ENCODE results near the gene SH3YL1. TPM values are rescaled to one million over a fixed set of nuclear protein-coding genes. Genes with fewer than 3 reads are reported as not detected.

Gene SH3YL1
- total RNA-seq, 1 experiment from 2014 or later, result 26.5 TPM

GRCh38 chr2:238431-238830, 25.4 kb downstream of the SH3YL1 start:
- Histone ChIP-seq H2BK12ac (ENCODE audit: insufficient read length, low read depth, low read length) (no peak overlapping the region), H3K27me3 (ENCODE audit: insufficient read depth, low read length) (no peaks in the 10 kb centered on the region), H3T11ph (ENCODE audit: low read length) (no peak overlapping the region), H2BK20ac (ENCODE audit: low read depth, low read length, poor library complexity, severe bottlenecking) (no peak overlapping the region), H3K79me1 (ENCODE audit: insufficient read depth, low read depth, low read length, poor library complexity, severe bottlenecking) (no peaks in the 10 kb centered on the region), H3K4me2 (ENCODE audit: insufficient read depth, insufficient read length, low read length) (no peak overlapping the region), H4K5ac (ENCODE audit: insufficient read length, low read depth, low read length) (no peak overlapping the region), H3K79me2 (ENCODE audit: insufficient read depth, low read length) (no peaks in the 10 kb centered on the region), H3K4me1 (ENCODE audit: insufficient read depth, low read length) (no peaks in the 10 kb centered on the region), H2BK5ac (ENCODE audit: insufficient read length, low read length) (no peak overlapping the region), H4K8ac (replicated peaks; ENCODE audit: insufficient read length, low read depth, low read length) (no peak overlapping the region), H2AK5ac (ENCODE audit: insufficient read length, low read length) (no peak overlapping the region), H3K23me2 (ENCODE audit: insufficient read length, low read depth, low read length, poor library complexity, severe bottlenecking) (no peaks in the 10 kb centered on the region), H2BK15ac (ENCODE audit: low read depth, low read length) (no peak overlapping the region), H4K20me1 (ENCODE audit: control insufficient read depth, insufficient read depth, insufficient read length) (no peaks in the 10 kb centered on the region), H3K56ac (ENCODE audit: insufficient read length, low read depth, low read length) (no peak overlapping the region), H3K23ac (ENCODE audit: insufficient read length, low read depth, low read length) (no peak overlapping the region), H3K14ac (ENCODE audit: insufficient read depth, low read length) (no peak overlapping the region), H4K91ac (ENCODE audit: insufficient read length, low read depth, low read length) (no peak overlapping the region), H2AFZ (ENCODE audit: low read length) (no peak overlapping the region), H2BK120ac (ENCODE audit: low read depth, low read length, poor library complexity, severe bottlenecking) (no peak overlapping the region), H3K4ac (ENCODE audit: low read depth, low read length) (no peak overlapping the region), H3K9ac (ENCODE audit: extremely low read depth, insufficient read length, low read length) (no peak overlapping the region), H3K18ac (ENCODE audit: insufficient read length, low read depth, low read length) (no peak overlapping the region), H3K9me3 (ENCODE audit: control insufficient read depth, low read depth, low read length) (no peaks in the 10 kb centered on the region), H3K27ac (ENCODE audit: insufficient read length, low read depth, low read length) (no peak overlapping the region)
- Mint-ChIP-seq H3K4me3 (no peak overlapping the region), H3K27ac (peak overlapping the region in 1 of 3 experiments; percentile 72; a peak in 3 of 7 replicates), H3K27me3 (ENCODE audit: low read depth) (no peaks in the 10 kb centered on the region; the same call in 1 of the 2 replicates), H3K9me3 (peaks cover 0 to 2% of the 10 kb centered on the region in 2 experiments; a peak in 2 of 5 replicates), H3K4me1 (peaks cover 7 to 17% of the 10 kb centered on the region in 2 experiments), H3K36me3 (ENCODE audit: insufficient read depth in 1 of 3, low read depth in 3 of 3) (peaks cover 18 to 26% (median 22%) of the 10 kb centered on the region in 3 experiments)
- no peak for DNase-seq
- no peak for TF ChIP-seq CTCF (conservative IDR thresholded peaks at IDR 0.05)
- 100% methylated on average over 1 of the region's 3 CpGs for WGBS (ENCODE audit: extremely low coverage, insufficient read length, low lambda C conversion rate)

Measured in H9 (cell line).